ENCODE results near the gene PRTG. TPM values are rescaled to one million over a fixed set of nuclear protein-coding genes. Genes with fewer than 3 reads are reported as not detected.

Gene PRTG
- total RNA-seq, 1 donor from 2014 or later: 4.4 TPM

DNA sequence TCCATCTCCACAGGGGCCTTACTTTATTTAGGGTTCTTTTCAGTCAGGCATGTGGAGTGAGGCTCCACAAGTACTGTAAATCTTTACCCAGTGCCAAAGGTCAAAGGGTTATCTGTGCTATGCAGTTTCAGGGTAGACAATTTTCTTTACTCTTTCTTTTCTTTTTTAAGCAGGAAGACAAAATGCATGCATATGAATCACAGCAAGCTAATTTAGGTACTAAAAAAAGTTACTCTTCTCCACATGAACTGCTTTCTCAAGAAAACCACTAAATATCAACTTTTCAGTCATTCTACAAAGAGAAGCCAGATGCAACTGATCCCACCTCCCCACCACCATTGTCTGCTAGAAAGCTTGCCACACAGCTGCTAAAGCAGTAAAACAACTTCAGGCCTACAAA is 81.5 kb downstream of the PRTG start:
- DNase-seq (ENCODE audit: low read depth): no peak
- H3K4me3 ChIP-seq (ENCODE audit: low read depth, low read length): no peak overlapping the region
- TF ChIP-seq, protein P1, sequence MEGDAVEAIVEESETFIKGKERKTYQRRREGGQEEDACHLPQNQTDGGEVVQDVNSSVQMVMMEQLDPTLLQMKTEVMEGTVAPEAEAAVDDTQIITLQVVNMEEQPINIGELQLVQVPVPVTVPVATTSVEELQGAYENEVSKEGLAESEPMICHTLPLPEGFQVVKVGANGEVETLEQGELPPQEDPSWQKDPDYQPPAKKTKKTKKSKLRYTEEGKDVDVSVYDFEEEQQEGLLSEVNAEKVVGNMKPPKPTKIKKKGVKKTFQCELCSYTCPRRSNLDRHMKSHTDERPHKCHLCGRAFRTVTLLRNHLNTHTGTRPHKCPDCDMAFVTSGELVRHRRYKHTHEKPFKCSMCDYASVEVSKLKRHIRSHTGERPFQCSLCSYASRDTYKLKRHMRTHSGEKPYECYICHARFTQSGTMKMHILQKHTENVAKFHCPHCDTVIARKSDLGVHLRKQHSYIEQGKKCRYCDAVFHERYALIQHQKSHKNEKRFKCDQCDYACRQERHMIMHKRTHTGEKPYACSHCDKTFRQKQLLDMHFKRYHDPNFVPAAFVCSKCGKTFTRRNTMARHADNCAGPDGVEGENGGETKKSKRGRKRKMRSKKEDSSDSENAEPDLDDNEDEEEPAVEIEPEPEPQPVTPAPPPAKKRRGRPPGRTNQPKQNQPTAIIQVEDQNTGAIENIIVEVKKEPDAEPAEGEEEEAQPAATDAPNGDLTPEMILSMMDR (conservative IDR thresholded peaks at IDR 0.05; ENCODE audit: low read depth, low read length): no peak

GRCh38 chr15:55660153-55660552 is 82.8 kb downstream of the PRTG start:
- no peak overlapping the region for H3K4me3 ChIP-seq (ENCODE audit: low read depth, low read length)
- no peak for DNase-seq (ENCODE audit: low read depth)
- TF ChIP-seq, protein P1 (conservative IDR thresholded peaks at IDR 0.05; ENCODE audit: low read depth, low read length): no peak

- TF ChIP-seq, protein P1 (conservative IDR thresholded peaks at IDR 0.05; ENCODE audit: low read depth, low read length): no peak
- DNase-seq (ENCODE audit: low read depth): no peak
These were observed 83.5 kb downstream of the PRTG start for GRCh38 chr15:55659481-55659880.

GRCh38 chr15:55658886-55659285 is 84.1 kb downstream of the PRTG start:
- TF ChIP-seq, protein P1 (conservative IDR thresholded peaks at IDR 0.05; ENCODE audit: low read depth, low read length): no peak
- DNase-seq (ENCODE audit: low read depth): no peak
- no peak overlapping the region for H3K4me3 ChIP-seq (ENCODE audit: low read depth, low read length)

More at GRCh38 chr15:55659481-55659880, 83.5 kb downstream of the PRTG start:
- no peak overlapping the region for H3K4me3 ChIP-seq (ENCODE audit: low read depth, low read length)

DNA sequence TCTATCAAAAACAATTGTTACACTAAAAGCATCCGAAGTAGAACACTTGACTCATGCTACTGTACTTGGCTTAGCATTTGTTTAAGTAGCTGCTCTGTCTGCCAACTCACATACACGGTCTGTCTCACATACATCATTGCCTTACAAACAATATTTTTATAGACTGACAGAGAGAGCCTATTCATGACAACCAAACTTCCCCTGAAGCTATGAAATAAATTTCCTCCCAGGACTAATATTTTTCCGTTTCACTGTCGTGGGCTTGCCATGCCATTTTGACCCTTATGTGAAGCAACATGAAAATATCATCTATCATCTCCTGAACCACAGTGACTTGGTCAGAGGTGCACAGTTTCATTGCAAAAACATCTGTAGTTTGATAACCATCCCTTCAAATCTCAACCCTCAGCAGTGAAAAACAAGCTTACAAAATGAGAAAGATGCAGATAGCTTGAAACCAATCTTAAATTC is 88.4 kb downstream of the PRTG start:
- TF ChIP-seq, protein P1 (conservative IDR thresholded peaks at IDR 0.05; ENCODE audit: low read depth, low read length): no peak
- no peak for DNase-seq (ENCODE audit: low read depth)
- no peak overlapping the region for H3K4me3 ChIP-seq (ENCODE audit: low read depth, low read length)

DNA sequence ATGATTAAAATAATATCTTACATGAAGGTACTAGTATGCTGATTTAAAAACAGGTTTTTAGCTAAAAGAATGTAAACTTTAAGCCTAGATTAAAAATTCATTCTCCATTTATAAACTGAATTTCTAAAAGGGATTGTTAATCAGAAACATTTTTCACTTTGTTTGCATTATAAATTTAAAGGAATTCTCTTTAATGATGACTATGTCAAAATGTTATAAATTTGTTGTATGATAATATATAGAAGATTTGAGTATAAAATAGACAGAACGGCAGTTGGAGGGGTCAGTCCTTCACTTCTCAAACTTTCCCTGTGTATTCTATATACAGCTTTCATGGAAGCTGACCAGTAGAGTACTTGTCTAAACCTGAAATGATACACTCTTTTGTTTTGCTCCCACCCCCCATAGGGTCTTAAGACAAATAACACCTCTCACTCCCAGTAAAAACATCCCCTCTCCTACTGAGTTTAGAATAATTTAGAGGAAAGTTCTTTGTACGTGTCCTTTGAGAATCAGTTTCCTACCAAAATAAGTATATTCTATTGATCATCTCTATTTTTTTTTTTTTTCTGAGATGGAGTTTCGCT is 90.0 kb downstream of the PRTG start:
- TF ChIP-seq, protein P1 (conservative IDR thresholded peaks at IDR 0.05; ENCODE audit: low read depth, low read length): no peak
- DNase-seq (ENCODE audit: low read depth): no peak
- no peak overlapping the region for H3K4me3 ChIP-seq (ENCODE audit: low read depth, low read length)

DNA sequence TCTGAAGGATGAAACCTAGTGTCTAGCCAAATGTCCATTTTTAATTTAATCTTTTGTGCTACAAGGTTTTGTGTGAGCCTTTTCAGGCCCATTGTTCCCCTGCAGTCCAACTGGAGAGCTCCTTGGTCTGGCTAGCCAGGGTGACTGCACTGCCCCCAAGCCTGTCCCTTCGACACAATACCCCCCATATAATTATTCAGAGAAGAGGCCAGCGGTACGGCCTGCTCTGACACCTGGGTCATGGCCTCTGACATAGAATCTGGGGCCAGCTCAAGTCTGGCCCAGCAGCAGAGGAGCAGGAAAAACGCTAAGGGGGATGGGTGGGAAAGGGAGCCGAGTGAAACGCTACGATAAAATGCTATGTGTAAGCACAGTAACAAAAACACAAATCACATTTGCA is 90.6 kb downstream of the PRTG start:
- H3K4me3 ChIP-seq (ENCODE audit: low read depth, low read length): no peak overlapping the region
- TF ChIP-seq, protein P1 (conservative IDR thresholded peaks at IDR 0.05; ENCODE audit: low read depth, low read length): no peak
- no peak for DNase-seq (ENCODE audit: low read depth)
